ENCODE data around the gene AGAP1. TPM values are rescaled to one million over a fixed set of nuclear protein-coding genes. Genes with fewer than 3 reads are reported as not detected.
A peak's percentile ranks its signal among the peaks of the same experiment; 100 is the strongest.

Gene AGAP1
- total and polyA plus RNA-seq, 2 donors from 2014 or later = 8.1 to 44.5 TPM

DNA sequence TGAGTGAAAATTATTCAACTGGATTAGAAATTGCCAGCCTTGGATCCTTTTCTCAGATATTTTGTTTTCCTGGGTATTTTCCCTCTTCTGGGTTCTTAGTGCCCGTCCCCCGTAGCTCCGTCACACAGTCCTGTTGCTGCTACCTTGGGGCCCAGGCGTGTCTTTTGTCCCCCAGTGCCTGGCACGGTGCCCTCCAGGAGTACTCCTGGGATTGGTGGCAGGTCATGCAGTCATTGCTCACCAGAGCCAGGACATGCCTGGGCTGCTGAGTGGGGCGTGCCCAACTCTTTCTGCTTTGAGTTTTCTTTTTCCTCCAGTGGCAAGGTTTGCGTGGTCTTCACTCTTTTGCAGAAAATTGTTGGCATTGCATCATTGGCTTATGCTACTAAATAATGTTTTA is 275.2 kb downstream of the AGAP1 start:
- Histone ChIP-seq H3K9ac (ENCODE audit: low read length in 3 of 3) (no peak overlapping the region), H3K36me3 (ENCODE audit: control insufficient read depth in 2 of 3, insufficient read depth in 3 of 3, low read length in 3 of 3) (no peaks in the 10 kb centered on the region), H3K4me3 (ENCODE audit: low read length in 3 of 3) (no peak overlapping the region), H3K27ac (ENCODE audit: low read depth in 2 of 2, low read length in 2 of 2) (no peak overlapping the region), H3K4me1 (ENCODE audit: control insufficient read depth in 2 of 3, insufficient read depth in 2 of 3, low read depth in 1 of 3, low read length in 3 of 3) (no peaks in the 10 kb centered on the region), H3K27me3 (ENCODE audit: control insufficient read depth, insufficient read depth, low read length) (no peaks in the 10 kb centered on the region), H3K9me3 (ENCODE audit: control insufficient read depth in 2 of 3, insufficient read depth in 1 of 3, low read length in 3 of 3) (no peaks in the 10 kb centered on the region)
- no peak for FAIRE-seq
- intact Hi-C loops (cut with DNase I) = loop anchor here (5.0 kb wide), 1 partner anchor 408 kb away; no protein-coding TSS in a partner anchor
- DNase-seq = peak in 1 of 5 donors; percentile 26
- TF ChIP-seq, protein P1, sequence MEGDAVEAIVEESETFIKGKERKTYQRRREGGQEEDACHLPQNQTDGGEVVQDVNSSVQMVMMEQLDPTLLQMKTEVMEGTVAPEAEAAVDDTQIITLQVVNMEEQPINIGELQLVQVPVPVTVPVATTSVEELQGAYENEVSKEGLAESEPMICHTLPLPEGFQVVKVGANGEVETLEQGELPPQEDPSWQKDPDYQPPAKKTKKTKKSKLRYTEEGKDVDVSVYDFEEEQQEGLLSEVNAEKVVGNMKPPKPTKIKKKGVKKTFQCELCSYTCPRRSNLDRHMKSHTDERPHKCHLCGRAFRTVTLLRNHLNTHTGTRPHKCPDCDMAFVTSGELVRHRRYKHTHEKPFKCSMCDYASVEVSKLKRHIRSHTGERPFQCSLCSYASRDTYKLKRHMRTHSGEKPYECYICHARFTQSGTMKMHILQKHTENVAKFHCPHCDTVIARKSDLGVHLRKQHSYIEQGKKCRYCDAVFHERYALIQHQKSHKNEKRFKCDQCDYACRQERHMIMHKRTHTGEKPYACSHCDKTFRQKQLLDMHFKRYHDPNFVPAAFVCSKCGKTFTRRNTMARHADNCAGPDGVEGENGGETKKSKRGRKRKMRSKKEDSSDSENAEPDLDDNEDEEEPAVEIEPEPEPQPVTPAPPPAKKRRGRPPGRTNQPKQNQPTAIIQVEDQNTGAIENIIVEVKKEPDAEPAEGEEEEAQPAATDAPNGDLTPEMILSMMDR (IDR thresholded peaks at IDR 0.05; ENCODE audit: borderline replicate concordance, extremely low read depth, insufficient read depth) = no peak

DNA sequence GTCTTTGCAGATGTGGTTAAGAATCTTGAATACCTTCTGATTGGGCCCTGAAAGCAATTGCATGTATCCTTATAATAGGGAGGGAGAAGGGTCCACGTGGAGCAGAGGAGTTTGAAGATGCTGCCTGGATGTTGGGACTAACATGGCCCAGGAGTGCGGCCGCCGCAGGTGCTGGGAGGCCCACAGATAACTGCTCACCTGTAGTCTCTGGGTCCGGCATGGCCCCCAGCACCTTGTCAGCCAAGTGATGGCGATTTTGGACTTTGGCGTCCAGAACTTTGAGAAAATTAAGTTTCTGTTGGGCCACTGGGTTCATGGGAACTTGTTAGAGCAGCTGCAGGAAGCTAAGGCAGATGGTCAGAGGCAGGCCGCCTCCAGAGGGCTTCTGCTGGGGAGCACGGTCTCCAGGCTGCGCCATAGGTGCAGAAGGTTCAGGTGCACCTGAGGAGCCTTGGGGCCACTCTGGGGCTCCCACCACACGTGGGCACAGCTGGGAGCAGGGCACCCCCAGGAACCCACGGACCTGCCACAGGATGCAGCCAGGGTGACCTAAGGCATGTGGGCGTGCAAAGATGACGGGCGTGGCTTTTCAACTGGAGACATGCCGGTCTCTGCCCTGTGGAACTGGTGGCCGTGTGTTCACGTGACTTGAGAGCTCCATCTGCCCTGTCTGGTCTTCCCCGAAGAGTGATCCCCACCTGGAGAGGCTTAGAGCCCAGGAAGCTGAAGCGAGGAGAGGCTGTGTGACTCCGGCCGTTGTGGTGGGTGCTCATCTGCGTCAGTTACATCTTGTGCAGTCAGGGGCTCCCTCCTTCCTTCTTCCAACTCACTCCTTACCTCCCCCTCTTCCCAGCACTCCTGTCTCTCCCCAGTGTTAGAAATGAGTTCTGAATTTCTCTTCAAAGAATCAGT is 277.3 kb downstream of the AGAP1 start:
- H3K36me3 ChIP-seq (ENCODE audit: control insufficient read depth in 2 of 3, insufficient read depth in 3 of 3, low read length in 3 of 3) = no peaks in the 10 kb centered on the region
- FAIRE-seq (no peak), DNase-seq (no peak)
- intact Hi-C loops (cut with DNase I) = no loop called here
- no peaks in the 10 kb centered on the region for H3K4me1 ChIP-seq (ENCODE audit: control insufficient read depth in 2 of 3, insufficient read depth in 2 of 3, low read depth in 1 of 3, low read length in 3 of 3)
- TF ChIP-seq, protein P1 (IDR thresholded peaks at IDR 0.05; ENCODE audit: borderline replicate concordance, extremely low read depth, insufficient read depth) = no peak
- no peaks in the 10 kb centered on the region for H3K9me3 ChIP-seq (ENCODE audit: control insufficient read depth in 2 of 3, insufficient read depth in 1 of 3, low read length in 3 of 3)
- H3K27ac ChIP-seq (ENCODE audit: low read depth in 2 of 2, low read length in 2 of 2) = no peak overlapping the region
- no peak overlapping the region for H3K4me3 ChIP-seq (ENCODE audit: low read length in 3 of 3)
- H3K27me3 ChIP-seq (ENCODE audit: control insufficient read depth, insufficient read depth, low read length) = no peaks in the 10 kb centered on the region
- H3K9ac ChIP-seq (ENCODE audit: low read length in 3 of 3) = no peak overlapping the region

DNA sequence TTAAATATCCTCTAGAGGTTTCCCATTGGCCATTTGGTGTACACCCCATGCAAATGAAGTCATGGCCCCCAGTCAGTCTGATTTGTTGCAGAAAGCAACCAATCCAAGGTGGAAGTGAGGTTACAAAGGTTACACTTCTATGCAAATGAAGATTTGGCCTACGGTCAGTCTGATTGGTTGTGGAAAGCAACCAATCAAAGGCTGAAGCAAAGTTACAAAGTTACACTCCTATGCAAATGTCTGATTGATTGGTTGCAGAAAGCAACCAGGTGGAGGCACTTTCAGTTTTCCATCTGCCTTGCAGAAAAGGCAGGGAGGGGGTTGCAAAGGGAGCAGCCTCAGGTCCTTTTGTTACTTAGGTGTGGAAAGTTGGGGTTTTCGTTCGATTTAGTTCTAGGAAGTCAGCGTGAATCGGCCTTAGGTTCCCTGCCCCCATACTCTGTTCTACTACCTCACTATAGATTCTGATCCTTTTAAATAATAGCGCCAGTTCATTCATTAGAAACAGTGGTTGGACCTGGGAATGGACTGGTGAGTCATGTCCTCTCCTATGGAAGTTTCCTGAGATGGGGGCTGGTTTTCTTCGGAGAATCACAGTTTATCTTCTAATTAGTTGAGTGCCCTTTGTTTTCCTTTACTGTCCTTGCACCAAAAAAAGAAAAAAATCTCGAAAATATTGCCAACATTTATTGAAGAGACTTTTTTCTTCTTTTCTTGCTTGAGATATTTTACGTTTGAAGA is 279.5 kb downstream of the AGAP1 start:
- no peak overlapping the region for H3K4me3 ChIP-seq (ENCODE audit: low read length in 3 of 3)
- H3K27me3 ChIP-seq (ENCODE audit: control insufficient read depth, insufficient read depth, low read length) = no peaks in the 10 kb centered on the region
- H3K9me3 ChIP-seq (ENCODE audit: control insufficient read depth in 2 of 3, insufficient read depth in 1 of 3, low read length in 3 of 3) = no peaks in the 10 kb centered on the region
- no peak for FAIRE-seq
- TF ChIP-seq, protein P1 (IDR thresholded peaks at IDR 0.05; ENCODE audit: borderline replicate concordance, extremely low read depth, insufficient read depth) = no peak
- peak in 1 of 5 donors; percentile 9 for DNase-seq
- intact Hi-C loops (cut with DNase I) = no loop called here
- no peaks in the 10 kb centered on the region for H3K36me3 ChIP-seq (ENCODE audit: control insufficient read depth in 2 of 3, insufficient read depth in 3 of 3, low read length in 3 of 3)
- H3K4me1 ChIP-seq (ENCODE audit: control insufficient read depth in 2 of 3, insufficient read depth in 2 of 3, low read depth in 1 of 3, low read length in 3 of 3) = no peaks in the 10 kb centered on the region
- no peak overlapping the region for H3K9ac ChIP-seq (ENCODE audit: low read length in 3 of 3)
- no peak overlapping the region for H3K27ac ChIP-seq (ENCODE audit: low read depth in 2 of 2, low read length in 2 of 2)

Data from kidney (tissue), 14 donors.